Measurements from ENCODE around the gene LONP2. TPM values are rescaled to one million over a fixed set of nuclear protein-coding genes. Genes with fewer than 3 reads are reported as not detected.

Gene LONP2
- total RNA-seq, 1 experiment from 2014 or later: 41.5 TPM

GRCh38 chr16:48282636-48283263 lies 38.6 kb downstream of the LONP2 start:
- Histone ChIP-seq H3K9ac (ENCODE audit: low read length) (no peak overlapping the region), H3K4me2 (ENCODE audit: low read length) (no peak overlapping the region), H3K27ac (ENCODE audit: low read length) (no peak overlapping the region), H2AFZ (ENCODE audit: low read length) (no peak overlapping the region), H3K9me3 (ENCODE audit: low read length) (no peaks in the 10 kb centered on the region), H3F3A (ENCODE audit: low read length, unreplicated experiment) (no peaks in the 10 kb centered on the region), H3K79me2 (ENCODE audit: low read length) (no peaks in the 10 kb centered on the region), H3K4me1 (ENCODE audit: insufficient read depth, low read length) (peaks cover 5% of the 10 kb centered on the region; the same call in 1 of the 2 replicates), H3K9me2 (replicated peaks; ENCODE audit: low read length) (no peaks in the 10 kb centered on the region), H4K20me1 (ENCODE audit: low read length) (no peaks in the 10 kb centered on the region), H3K4me3 (ENCODE audit: low read length) (no peak overlapping the region), H3K27me3 (ENCODE audit: low read length) (no peaks in the 10 kb centered on the region), H3K36me3 (ENCODE audit: low read depth, low read length) (peaks cover 28% of the 10 kb centered on the region)
- CTCF ChIA-PET: no interaction called here
- DNase-seq (no peak), ATAC-seq (no peak)
- no TSS peak for BruUV-seq (replicated peaks)
- intact Hi-C loops (cut with micrococcal nuclease): no loop called here
- TF ChIP-seq, protein P1, sequence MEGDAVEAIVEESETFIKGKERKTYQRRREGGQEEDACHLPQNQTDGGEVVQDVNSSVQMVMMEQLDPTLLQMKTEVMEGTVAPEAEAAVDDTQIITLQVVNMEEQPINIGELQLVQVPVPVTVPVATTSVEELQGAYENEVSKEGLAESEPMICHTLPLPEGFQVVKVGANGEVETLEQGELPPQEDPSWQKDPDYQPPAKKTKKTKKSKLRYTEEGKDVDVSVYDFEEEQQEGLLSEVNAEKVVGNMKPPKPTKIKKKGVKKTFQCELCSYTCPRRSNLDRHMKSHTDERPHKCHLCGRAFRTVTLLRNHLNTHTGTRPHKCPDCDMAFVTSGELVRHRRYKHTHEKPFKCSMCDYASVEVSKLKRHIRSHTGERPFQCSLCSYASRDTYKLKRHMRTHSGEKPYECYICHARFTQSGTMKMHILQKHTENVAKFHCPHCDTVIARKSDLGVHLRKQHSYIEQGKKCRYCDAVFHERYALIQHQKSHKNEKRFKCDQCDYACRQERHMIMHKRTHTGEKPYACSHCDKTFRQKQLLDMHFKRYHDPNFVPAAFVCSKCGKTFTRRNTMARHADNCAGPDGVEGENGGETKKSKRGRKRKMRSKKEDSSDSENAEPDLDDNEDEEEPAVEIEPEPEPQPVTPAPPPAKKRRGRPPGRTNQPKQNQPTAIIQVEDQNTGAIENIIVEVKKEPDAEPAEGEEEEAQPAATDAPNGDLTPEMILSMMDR (conservative IDR thresholded peaks at IDR 0.05; ENCODE audit: low read depth, low read length): no peak
- TF ChIP-seq EZH2 (IDR thresholded peaks at IDR 0.05; ENCODE audit: low read length, unreplicated experiment) (no peak), EZH2phosphoT487 (IDR thresholded peaks at IDR 0.05; ENCODE audit: borderline replicate concordance, low read length) (no peak)
- POLR2A ChIA-PET (ENCODE audit: unreplicated experiment): no interaction called here

- BruUV-seq (replicated peaks): no TSS peak
- Histone ChIP-seq H3K4me3 (ENCODE audit: low read length) (no peak overlapping the region), H3K4me2 (ENCODE audit: low read length) (no peak overlapping the region), H3K4me1 (ENCODE audit: insufficient read depth, low read length) (peaks cover 5% of the 10 kb centered on the region; the same call in 1 of the 2 replicates), H3K79me2 (ENCODE audit: low read length) (no peaks in the 10 kb centered on the region), H3K27ac (ENCODE audit: low read length) (no peak overlapping the region), H3F3A (ENCODE audit: low read length, unreplicated experiment) (no peaks in the 10 kb centered on the region), H4K20me1 (ENCODE audit: low read length) (no peaks in the 10 kb centered on the region), H2AFZ (ENCODE audit: low read length) (no peak overlapping the region), H3K27me3 (ENCODE audit: low read length) (no peaks in the 10 kb centered on the region), H3K36me3 (ENCODE audit: low read depth, low read length) (peaks cover 19% of the 10 kb centered on the region), H3K9ac (ENCODE audit: low read length) (no peak overlapping the region), H3K9me3 (ENCODE audit: low read length) (no peaks in the 10 kb centered on the region), H3K9me2 (replicated peaks; ENCODE audit: low read length) (no peaks in the 10 kb centered on the region)
- intact Hi-C loops (cut with micrococcal nuclease): no loop called here
- TF ChIP-seq, protein P1 (conservative IDR thresholded peaks at IDR 0.05; ENCODE audit: low read depth, low read length): no peak
- TF ChIP-seq EZH2 (IDR thresholded peaks at IDR 0.05; ENCODE audit: low read length, unreplicated experiment) (no peak), EZH2phosphoT487 (IDR thresholded peaks at IDR 0.05; ENCODE audit: borderline replicate concordance, low read length) (no peak)
- no peak for ATAC-seq
- DNase-seq: no peak
- POLR2A ChIA-PET (ENCODE audit: unreplicated experiment): no interaction called here
- CTCF ChIA-PET: no interaction called here
Measured at GRCh38 chr16:48284772-48285409, 40.8 kb downstream of the LONP2 start.

- no peak for ATAC-seq
Measured at GRCh38 chr16:48287239-48287638, 43.1 kb downstream of the LONP2 start.

More at GRCh38 chr16:48287239-48287638, 43.1 kb downstream of the LONP2 start:
- no peak overlapping the region for H3K9ac ChIP-seq (ENCODE audit: low read length)
- H3K79me2 ChIP-seq (ENCODE audit: low read length): no peaks in the 10 kb centered on the region
- ChIA-PET CTCF (no interaction called here), POLR2A (ENCODE audit: unreplicated experiment) (no interaction called here)
- no peak overlapping the region for H3K4me2 ChIP-seq (ENCODE audit: low read length)
- intact Hi-C loops (cut with micrococcal nuclease): no loop called here
- H3F3A ChIP-seq (ENCODE audit: low read length, unreplicated experiment): no peaks in the 10 kb centered on the region
- H3K27ac ChIP-seq (ENCODE audit: low read length): no peak overlapping the region
- TF ChIP-seq EZH2phosphoT487 (IDR thresholded peaks at IDR 0.05; ENCODE audit: borderline replicate concordance, low read length): no peak
- TF ChIP-seq, protein P1 (conservative IDR thresholded peaks at IDR 0.05; ENCODE audit: low read depth, low read length): no peak
- no TSS peak for BruUV-seq (replicated peaks)
- H3K27me3 ChIP-seq (ENCODE audit: low read length): no peaks in the 10 kb centered on the region
- peaks cover 22% of the 10 kb centered on the region for H3K36me3 ChIP-seq (ENCODE audit: low read depth, low read length)
- no peak overlapping the region for H3K4me3 ChIP-seq (ENCODE audit: low read length)
- no peak for DNase-seq
- H3K4me1 ChIP-seq (ENCODE audit: insufficient read depth, low read length): peaks cover 10% of the 10 kb centered on the region
- H2AFZ ChIP-seq (ENCODE audit: low read length): no peak overlapping the region
- no peaks in the 10 kb centered on the region for H3K9me2 ChIP-seq (replicated peaks; ENCODE audit: low read length)
- H4K20me1 ChIP-seq (ENCODE audit: low read length): no peaks in the 10 kb centered on the region
- no peaks in the 10 kb centered on the region for H3K9me3 ChIP-seq (ENCODE audit: low read length)
